ENCODE measurements around the gene HS3ST2. TPM values are rescaled to one million over a fixed set of nuclear protein-coding genes. Genes with fewer than 3 reads are reported as not detected.
A peak's percentile ranks its signal among the peaks of the same experiment; 100 is the strongest.

The HS3ST2 gene
- total RNA-seq = under 1 TPM in 3 of 7 donors, not detected in 4; 0.19 to 0.27 (median 0.21) TPM
- 1 to 10 TPM in 1 of 3 donors, under 1 TPM in 1, not detected in 1; 0.09 to 2.7 TPM for polyA plus RNA-seq
- long read RNA-seq, donor 1 = 0 reads
- long read RNA-seq, donor 2 = 0 reads

- H3K4me3 ChIP-seq = peak within 1 kb of the TSS in 7 of 8 donors; percentile 10 to 53 (median 18)
- no peaks in the 10 kb centered on the region for H3K9me3 ChIP-seq
- H3K36me3 ChIP-seq = no peaks in the 10 kb centered on the region
- DNase-seq = no peak
- no peak within 1 kb of the TSS for H3K27ac ChIP-seq
- intact Hi-C loops (cut with DNase I; ENCODE audit: low total_unique reads) = no loop called here
- TF ChIP-seq CTCF (IDR thresholded peaks at IDR 0.05 in 8 of 11, conservative IDR thresholded peaks at IDR 0.05 in 3 of 11) (no peak), POLR2AphosphoS5 (IDR thresholded peaks at IDR 0.05) (no peak), POLR2A (IDR thresholded peaks at IDR 0.05) (no peak)
- 3 to 9% (median 4%) methylated on average over 9 to 90 of the region's 90 CpGs for WGBS, 5 donors
- H3K27me3 ChIP-seq (replicated peaks in 1 of 7) = peaks cover 0 to 84% (median 29%) of the 10 kb centered on the region in 7 donors
- H3K4me1 ChIP-seq = peaks cover 9 to 20% (median 13%) of the 10 kb centered on the region in 6 donors
Observed at GRCh38 chr16:22813948-22814710, at the start of gene HS3ST2. Gene HS3ST2, plus strand, starts transcription at chr16:22814162. Its CDS starts 449 bp downstream, at chr16:22814611.

GRCh38 chr16:22764662-22765327 is 49.2 kb upstream of the HS3ST2 start:
- no peak overlapping the region for H3K27ac ChIP-seq
- intact Hi-C loops (cut with DNase I; ENCODE audit: low total_unique reads) = no loop called here
- 49 to 63% (median 61%) methylated on average over 9 of the region's 9 CpGs for WGBS, 5 donors
- H3K27me3 ChIP-seq (replicated peaks in 1 of 7) = peaks cover 0 to 15% (median 0%) of the 10 kb centered on the region in 7 donors
- TF ChIP-seq POLR2A (IDR thresholded peaks at IDR 0.05) = no peak
- no peak for DNase-seq
- no peaks in the 10 kb centered on the region for H3K36me3 ChIP-seq
- H3K4me1 ChIP-seq = no peaks in the 10 kb centered on the region
- no peak overlapping the region for H3K4me3 ChIP-seq
- H3K9me3 ChIP-seq = no peaks in the 10 kb centered on the region

DNA sequence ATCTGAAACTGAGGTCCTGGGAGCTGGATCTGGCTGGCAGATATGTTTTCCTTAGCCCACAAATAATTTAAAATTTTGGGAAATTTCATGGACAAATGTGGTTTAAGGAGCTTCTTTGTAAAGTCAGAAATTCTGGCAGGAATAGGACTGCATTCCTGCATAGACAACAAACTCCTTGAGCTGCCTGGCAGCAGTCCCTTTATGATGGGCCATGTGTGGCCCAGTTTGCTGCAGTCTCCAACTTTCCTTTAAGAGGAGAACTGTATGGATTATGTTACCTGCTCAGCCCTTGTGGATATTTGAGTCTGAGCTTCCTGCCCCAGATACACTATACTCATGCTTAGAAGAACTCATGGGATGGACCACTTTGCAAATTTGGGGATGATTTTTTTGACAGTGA is 48.5 kb upstream of the HS3ST2 start:
- intact Hi-C loops (cut with DNase I; ENCODE audit: low total_unique reads) = no loop called here
- TF ChIP-seq POLR2A (IDR thresholded peaks at IDR 0.05) (no peak), CTCF (IDR thresholded peaks at IDR 0.05 in 8 of 11, conservative IDR thresholded peaks at IDR 0.05 in 3 of 11) (no peak)
- H3K27me3 ChIP-seq (replicated peaks in 1 of 7) = peaks cover 0 to 22% (median 0%) of the 10 kb centered on the region in 7 donors
- no peak overlapping the region for H3K4me3 ChIP-seq
- no peaks in the 10 kb centered on the region for H3K36me3 ChIP-seq
- H3K9me3 ChIP-seq = no peaks in the 10 kb centered on the region
- no peaks in the 10 kb centered on the region for H3K4me1 ChIP-seq
- no peak overlapping the region for H3K27ac ChIP-seq
- DNase-seq = no peak

DNA sequence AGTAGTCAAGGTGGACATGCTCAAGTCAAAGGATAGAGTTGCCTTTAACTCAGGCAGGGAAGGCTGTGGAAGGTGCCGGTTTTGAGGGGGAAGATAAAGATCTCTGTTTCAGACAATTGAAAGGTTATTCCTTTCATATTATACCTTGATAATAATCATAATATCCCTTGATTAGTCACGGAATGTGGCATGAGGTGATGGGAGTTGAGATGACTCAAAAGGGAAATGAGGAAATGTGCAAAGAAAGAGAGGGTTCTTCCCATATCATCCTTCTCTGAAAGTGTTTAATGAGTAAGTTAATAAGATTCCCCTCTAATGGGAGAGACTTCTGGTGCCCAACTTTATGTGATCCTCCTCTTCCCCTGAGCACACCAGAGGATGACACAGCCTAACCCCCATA is 43.1 kb upstream of the HS3ST2 start:
- intact Hi-C loops (cut with DNase I; ENCODE audit: low total_unique reads) = no loop called here
- 75 to 81% (median 77%) methylated on average over 2 of the region's 2 CpGs for WGBS, 5 donors
- no peak for TF ChIP-seq CTCF (IDR thresholded peaks at IDR 0.05 in 8 of 11, conservative IDR thresholded peaks at IDR 0.05 in 3 of 11)
- TF ChIP-seq POLR2A (IDR thresholded peaks at IDR 0.05) = no peak
- no peak for TF ChIP-seq POLR2AphosphoS5 (IDR thresholded peaks at IDR 0.05)
- Histone ChIP-seq H3K4me3 (no peak overlapping the region), H3K36me3 (no peaks in the 10 kb centered on the region), H3K4me1 (no peaks in the 10 kb centered on the region), H3K27me3 (replicated peaks in 1 of 7) (peaks cover 0 to 69% (median 5%) of the 10 kb centered on the region in 7 donors), H3K9me3 (no peaks in the 10 kb centered on the region), H3K27ac (no peak overlapping the region)
- DNase-seq = no peak

Data from spleen (tissue), 13 donors.